OCI-LY7 (cell line): Measurements from ENCODE around the gene KIF26A.

Experiments used
- EZH2phosphoT487 ChIP-seq: fragments of 200-600 bp; sonication (generic); IDR thresholded peaks from 2 replicates; pipeline ENCODE4 v1.6.1; 2018; ENCODE audit warnings: low read depth, borderline replicate concordance, mild to moderate bottlenecking, mixed run types, antibody characterized with exemption, low read length, moderate library complexity, mixed read lengths
- TF ChIP-seq, protein P1 (sequence below): fragments of 200-600 bp; sonication (generic); conservative IDR thresholded peaks from 2 replicates; pipeline ENCODE4 v1.5.1; 2014; ENCODE audit warnings: mild to moderate bottlenecking, antibody characterized with exemption, low read length, moderate library complexity, mixed read lengths

DNA sequence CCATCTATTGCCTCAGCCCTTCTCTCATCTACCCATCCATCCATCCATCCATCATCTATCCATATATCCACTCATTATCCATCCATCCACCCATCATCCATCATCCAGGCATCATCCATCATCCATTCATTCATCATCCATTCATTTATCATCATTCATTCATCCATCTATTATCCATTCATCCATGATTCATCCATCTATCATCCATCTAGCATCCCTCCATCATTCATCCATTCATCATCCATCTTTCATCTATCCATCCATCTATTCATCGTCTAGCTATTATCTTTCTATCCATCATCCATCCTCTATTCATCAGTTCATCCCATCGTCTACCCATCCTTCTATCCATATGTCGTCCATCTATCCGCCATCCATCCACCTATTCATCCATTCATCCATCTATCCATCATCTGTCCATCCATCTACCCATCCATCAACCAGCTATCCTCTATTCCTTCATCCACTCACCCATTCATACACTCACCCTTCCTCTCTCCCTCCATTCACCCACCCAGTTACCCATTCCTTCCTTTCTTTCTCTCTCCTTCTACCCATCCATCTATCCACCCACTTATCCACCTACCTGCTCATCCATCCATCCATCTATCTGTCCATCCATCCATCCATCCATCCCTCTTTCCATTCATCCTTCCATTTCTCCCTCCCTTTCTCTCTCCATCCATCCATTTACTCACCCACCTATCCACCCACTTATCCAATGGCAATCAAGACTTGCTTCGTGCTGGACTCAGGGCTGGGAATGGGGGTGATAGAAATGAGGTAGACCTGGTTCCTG is 59.3 kb downstream of the KIF26A start:
- TF ChIP-seq, protein P1, sequence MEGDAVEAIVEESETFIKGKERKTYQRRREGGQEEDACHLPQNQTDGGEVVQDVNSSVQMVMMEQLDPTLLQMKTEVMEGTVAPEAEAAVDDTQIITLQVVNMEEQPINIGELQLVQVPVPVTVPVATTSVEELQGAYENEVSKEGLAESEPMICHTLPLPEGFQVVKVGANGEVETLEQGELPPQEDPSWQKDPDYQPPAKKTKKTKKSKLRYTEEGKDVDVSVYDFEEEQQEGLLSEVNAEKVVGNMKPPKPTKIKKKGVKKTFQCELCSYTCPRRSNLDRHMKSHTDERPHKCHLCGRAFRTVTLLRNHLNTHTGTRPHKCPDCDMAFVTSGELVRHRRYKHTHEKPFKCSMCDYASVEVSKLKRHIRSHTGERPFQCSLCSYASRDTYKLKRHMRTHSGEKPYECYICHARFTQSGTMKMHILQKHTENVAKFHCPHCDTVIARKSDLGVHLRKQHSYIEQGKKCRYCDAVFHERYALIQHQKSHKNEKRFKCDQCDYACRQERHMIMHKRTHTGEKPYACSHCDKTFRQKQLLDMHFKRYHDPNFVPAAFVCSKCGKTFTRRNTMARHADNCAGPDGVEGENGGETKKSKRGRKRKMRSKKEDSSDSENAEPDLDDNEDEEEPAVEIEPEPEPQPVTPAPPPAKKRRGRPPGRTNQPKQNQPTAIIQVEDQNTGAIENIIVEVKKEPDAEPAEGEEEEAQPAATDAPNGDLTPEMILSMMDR: no peak
- no peak for TF ChIP-seq EZH2phosphoT487
